Ishikawa (cell line): ENCODE measurements around the gene EIF2B1.

Experiments used
- CEBPB ChIP-seq: IDR thresholded peaks from 2 replicates; pipeline ENCODE4 v1.6.1; 2012
- EGR1 ChIP-seq: IDR thresholded peaks from 2 replicates; pipeline ENCODE4 v1.6.1; 2012
- EP300 ChIP-seq: IDR thresholded peaks from 2 replicates; pipeline ENCODE4 v1.6.1; 2012; ENCODE audit warnings: borderline replicate concordance
- NFIC ChIP-seq: IDR thresholded peaks from 2 replicates; pipeline ENCODE4 v1.6.1; 2012
- REST ChIP-seq: IDR thresholded peaks from 2 replicates; pipeline ENCODE4 v1.6.1; 2012; ENCODE audit warnings: low read depth, mild to moderate bottlenecking
- TEAD4 ChIP-seq: IDR thresholded peaks from 2 replicates; pipeline ENCODE4 v1.6.1; 2012
- YY1 ChIP-seq: IDR thresholded peaks from 2 replicates; pipeline ENCODE4 v1.6.1; 2012; ENCODE audit warnings: low read depth

GRCh38 chr12:123591702-123592481, 41.6 kb downstream of the EIF2B1 start:
- TF ChIP-seq TEAD4 (no peak), REST (no peak), CEBPB (no peak), EGR1 (no peak), NFIC (no peak), EP300 (no peak), YY1 (no peak)
